ENCODE measurements around the gene ZDHHC4. TPM values are rescaled to one million over a fixed set of nuclear protein-coding genes. Genes with fewer than 3 reads are reported as not detected.

ZDHHC4 gene
- total and polyA plus RNA-seq, 2 of the 13 experiments (the other 11 are each of a cell fraction or from before 2014, with no cell fraction given) = 83.2 to 188 TPM

DNA sequence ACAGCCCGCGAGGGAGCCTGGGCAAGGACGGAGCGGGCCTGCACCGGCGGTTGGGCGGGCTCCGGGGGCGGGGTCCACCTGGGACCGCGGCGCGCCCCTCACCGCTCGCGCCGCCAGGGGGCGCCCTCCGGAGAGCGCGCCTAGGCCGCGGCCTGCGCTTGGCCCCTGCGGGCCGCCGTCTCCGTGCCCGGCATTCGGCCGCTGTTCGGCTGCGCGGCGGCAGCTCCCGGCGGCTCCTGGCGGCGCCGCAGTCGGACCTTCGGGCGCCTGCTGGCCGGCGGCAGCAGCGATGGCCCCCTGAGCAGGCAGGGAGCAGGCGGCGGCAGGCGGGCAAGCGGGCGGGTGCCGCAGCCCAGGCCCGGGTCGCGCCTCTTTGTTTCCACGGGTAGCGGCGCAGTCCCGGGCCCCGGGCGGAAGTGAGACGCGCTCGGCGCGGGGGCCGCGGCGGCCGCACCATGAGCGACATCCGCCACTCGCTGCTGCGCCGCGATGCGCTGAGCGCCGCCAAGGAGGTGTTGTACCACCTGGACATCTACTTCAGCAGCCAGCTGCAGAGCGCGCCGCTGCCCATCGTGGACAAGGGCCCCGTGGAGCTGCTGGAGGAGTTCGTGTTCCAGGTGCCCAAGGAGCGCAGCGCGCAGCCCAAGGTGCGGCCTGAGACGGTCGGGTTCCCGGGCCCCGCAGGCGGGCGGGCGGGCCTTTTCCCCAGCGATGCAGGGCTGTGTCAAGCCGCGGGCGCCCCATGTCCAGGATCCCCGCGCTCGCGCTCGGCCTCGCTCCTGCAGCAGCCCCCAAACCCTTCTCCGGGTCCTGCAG lies 12.8 kb downstream of the ZDHHC4 start, which contains the start of gene INTS15 (continued):
- TF ChIP-seq ARNT2 (CRISPR knock-in tag; IDR thresholded peaks at IDR 0.05; ENCODE audit: low read depth) (no peak; the same call in 1 of the 2 replicates), NCOA2 (CRISPR knock-in tag; IDR thresholded peaks at IDR 0.05) (no peak), ZBTB3 (CRISPR knock-in tag; IDR thresholded peaks at IDR 0.05; ENCODE audit: borderline replicate concordance, low read depth) (no peak), SP5 (CRISPR knock-in tag; IDR thresholded peaks at IDR 0.05; ENCODE audit: borderline replicate concordance, low read depth) (0 out of 2 replicates have a peak, but pooled peaks have one; percentile 37), ZNF670 (CRISPR knock-in tag; IDR thresholded peaks at IDR 0.05; ENCODE audit: borderline replicate concordance) (no peak), SOX5 (CRISPR knock-in tag; IDR thresholded peaks at IDR 0.05; ENCODE audit: borderline replicate concordance) (no peak), SPEN (CRISPR knock-in tag; IDR thresholded peaks at IDR 0.05; ENCODE audit: low read depth) (peak; percentile 75; the same call in 1 of the 2 replicates)
- TF ChIP-seq, protein P1, sequence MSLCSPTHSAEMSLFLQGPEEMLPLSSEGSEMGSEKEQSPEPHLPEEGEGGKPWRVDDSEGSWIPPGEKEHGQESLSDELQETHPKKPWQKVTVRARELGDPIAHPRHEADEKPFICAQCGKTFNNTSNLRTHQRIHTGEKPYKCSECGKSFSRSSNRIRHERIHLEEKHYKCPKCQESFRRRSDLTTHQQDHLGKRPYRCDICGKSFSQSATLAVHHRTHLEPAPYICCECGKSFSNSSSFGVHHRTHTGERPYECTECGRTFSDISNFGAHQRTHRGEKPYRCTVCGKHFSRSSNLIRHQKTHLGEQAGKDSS (CRISPR knock-in tag; IDR thresholded peaks at IDR 0.05; ENCODE audit: borderline replicate concordance, low read depth) = no peak
- TF ChIP-seq, protein P2, sequence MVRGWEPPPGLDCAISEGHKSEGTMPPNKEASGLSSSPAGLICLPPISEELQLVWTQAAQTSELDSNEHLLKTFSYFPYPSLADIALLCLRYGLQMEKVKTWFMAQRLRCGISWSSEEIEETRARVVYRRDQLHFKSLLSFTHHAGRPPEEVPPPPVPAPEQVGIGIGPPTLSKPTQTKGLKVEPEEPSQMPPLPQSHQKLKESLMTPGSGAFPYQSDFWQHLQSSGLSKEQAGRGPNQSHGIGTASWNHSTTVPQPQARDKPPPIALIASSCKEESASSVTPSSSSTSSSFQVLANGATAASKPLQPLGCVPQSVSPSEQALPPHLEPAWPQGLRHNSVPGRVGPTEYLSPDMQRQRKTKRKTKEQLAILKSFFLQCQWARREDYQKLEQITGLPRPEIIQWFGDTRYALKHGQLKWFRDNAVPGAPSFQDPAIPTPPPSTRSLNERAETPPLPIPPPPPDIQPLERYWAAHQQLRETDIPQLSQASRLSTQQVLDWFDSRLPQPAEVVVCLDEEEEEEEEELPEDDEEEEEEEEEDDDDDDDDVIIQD (CRISPR knock-in tag; IDR thresholded peaks at IDR 0.05; ENCODE audit: low read depth) = no peak
- TF ChIP-seq, protein P3, sequence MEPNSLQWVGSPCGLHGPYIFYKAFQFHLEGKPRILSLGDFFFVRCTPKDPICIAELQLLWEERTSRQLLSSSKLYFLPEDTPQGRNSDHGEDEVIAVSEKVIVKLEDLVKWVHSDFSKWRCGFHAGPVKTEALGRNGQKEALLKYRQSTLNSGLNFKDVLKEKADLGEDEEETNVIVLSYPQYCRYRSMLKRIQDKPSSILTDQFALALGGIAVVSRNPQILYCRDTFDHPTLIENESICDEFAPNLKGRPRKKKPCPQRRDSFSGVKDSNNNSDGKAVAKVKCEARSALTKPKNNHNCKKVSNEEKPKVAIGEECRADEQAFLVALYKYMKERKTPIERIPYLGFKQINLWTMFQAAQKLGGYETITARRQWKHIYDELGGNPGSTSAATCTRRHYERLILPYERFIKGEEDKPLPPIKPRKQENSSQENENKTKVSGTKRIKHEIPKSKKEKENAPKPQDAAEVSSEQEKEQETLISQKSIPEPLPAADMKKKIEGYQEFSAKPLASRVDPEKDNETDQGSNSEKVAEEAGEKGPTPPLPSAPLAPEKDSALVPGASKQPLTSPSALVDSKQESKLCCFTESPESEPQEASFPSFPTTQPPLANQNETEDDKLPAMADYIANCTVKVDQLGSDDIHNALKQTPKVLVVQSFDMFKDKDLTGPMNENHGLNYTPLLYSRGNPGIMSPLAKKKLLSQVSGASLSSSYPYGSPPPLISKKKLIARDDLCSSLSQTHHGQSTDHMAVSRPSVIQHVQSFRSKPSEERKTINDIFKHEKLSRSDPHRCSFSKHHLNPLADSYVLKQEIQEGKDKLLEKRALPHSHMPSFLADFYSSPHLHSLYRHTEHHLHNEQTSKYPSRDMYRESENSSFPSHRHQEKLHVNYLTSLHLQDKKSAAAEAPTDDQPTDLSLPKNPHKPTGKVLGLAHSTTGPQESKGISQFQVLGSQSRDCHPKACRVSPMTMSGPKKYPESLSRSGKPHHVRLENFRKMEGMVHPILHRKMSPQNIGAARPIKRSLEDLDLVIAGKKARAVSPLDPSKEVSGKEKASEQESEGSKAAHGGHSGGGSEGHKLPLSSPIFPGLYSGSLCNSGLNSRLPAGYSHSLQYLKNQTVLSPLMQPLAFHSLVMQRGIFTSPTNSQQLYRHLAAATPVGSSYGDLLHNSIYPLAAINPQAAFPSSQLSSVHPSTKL (CRISPR knock-in tag; IDR thresholded peaks at IDR 0.05) = peak; percentile 15; the same call in 1 of the 2 replicates
- TF ChIP-seq, protein P4, sequence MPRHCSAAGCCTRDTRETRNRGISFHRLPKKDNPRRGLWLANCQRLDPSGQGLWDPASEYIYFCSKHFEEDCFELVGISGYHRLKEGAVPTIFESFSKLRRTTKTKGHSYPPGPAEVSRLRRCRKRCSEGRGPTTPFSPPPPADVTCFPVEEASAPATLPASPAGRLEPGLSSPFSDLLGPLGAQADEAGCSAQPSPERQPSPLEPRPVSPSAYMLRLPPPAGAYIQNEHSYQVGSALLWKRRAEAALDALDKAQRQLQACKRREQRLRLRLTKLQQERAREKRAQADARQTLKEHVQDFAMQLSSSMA (CRISPR knock-in tag; IDR thresholded peaks at IDR 0.05) = no peak
- TF ChIP-seq, protein P5, sequence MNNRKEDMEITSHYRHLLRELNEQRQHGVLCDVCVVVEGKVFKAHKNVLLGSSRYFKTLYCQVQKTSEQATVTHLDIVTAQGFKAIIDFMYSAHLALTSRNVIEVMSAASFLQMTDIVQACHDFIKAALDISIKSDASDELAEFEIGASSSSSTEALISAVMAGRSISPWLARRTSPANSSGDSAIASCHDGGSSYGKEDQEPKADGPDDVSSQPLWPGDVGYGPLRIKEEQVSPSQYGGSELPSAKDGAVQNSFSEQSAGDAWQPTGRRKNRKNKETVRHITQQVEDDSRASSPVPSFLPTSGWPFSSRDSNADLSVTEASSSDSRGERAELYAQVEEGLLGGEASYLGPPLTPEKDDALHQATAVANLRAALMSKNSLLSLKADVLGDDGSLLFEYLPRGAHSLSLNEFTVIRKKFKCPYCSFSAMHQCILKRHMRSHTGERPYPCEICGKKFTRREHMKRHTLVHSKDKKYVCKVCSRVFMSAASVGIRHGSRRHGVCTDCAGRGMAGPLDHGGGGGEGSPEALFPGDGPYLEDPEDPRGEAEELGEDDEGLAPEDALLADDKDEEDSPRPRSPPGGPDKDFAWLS (CRISPR knock-in tag; IDR thresholded peaks at IDR 0.05; ENCODE audit: borderline replicate concordance) = no peak
